Ishikawa (cell line): ENCODE results near the gene RAD51B.

ENCODE experiments used
- EGR1 ChIP-seq: IDR thresholded peaks from 2 replicates; pipeline ENCODE4 v1.6.1; 2012
- RAD21 ChIP-seq: IDR thresholded peaks from 2 replicates; pipeline ENCODE4 v1.6.1; 2012; ENCODE audit warnings: low read depth
- REST ChIP-seq: IDR thresholded peaks from 2 replicates; pipeline ENCODE4 v1.6.1; 2012; ENCODE audit warnings: low read depth, mild to moderate bottlenecking
- TAF1 ChIP-seq: IDR thresholded peaks from 2 replicates; pipeline ENCODE4 v1.6.1; 2012; ENCODE audit warnings: low read depth, mild to moderate bottlenecking
- TF ChIP-seq, protein P1 (sequence below): IDR thresholded peaks from 2 replicates; pipeline ENCODE4 v1.6.1; 2012

DNA sequence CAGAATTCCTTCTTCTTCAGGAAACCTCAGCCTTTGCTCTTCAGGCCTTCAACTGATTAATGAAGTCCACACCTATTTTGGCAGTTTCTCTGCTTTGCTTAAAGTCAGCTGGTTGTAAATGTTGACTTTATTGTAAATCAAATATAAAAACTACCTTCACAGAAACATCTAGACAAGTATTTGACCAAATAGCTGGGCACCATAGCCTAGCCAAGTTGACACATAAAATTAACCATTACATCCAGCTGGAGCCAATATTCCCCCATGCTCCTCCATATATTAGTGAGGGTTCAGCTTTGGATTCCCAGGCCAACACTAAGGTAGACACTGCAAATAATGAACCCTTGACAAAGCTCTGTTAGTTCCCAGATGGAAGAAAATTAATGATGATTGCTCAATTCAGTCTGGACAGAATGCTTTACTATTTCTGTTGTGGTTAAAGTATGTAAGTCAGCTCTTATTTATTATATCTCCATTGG is 847.8 kb downstream of the RAD51B start:
- TF ChIP-seq TAF1, result no peak
- TF ChIP-seq, protein P1, sequence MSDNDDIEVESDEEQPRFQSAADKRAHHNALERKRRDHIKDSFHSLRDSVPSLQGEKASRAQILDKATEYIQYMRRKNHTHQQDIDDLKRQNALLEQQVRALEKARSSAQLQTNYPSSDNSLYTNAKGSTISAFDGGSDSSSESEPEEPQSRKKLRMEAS, result no peak
- no peak for TF ChIP-seq EGR1
- TF ChIP-seq RAD21, result no peak
- no peak for TF ChIP-seq REST
